Gastrocnemius medialis (tissue), 4 donors: Measurements from ENCODE around the gene MRPL22. TPM values are rescaled to one million over a fixed set of nuclear protein-coding genes. Genes with fewer than 3 reads are reported as not detected.
A peak's percentile ranks its signal among the peaks of the same experiment; 100 is the strongest.

Source experiments
- ATAC-seq, 2 donors: fragments of 150-250 bp; one replicate each; pipeline ENCODE4 v1.9.1; 2016
- DNase-seq, 2 donors: peaks; one replicate each; pipeline ENCODE4 v3.0.0-alpha.2; 2019
- H3K27ac ChIP-seq, 4 donors: fragments of 200-600 bp; sonication (generic); 1 replicate in 1 of 4; 2 replicates in 3 of 4; pipeline ENCODE4 v1.5.1; 2016 to 2018; ENCODE audit warnings: mild to moderate bottlenecking in 2 of 4, moderate library complexity in 1 of 4
- H3K27me3 ChIP-seq, 3 donors: fragments of 200-600 bp; sonication (generic) in 2 of 3; 1 replicate in 1 of 3; 2 replicates in 2 of 3; pipeline versions ENCODE4 v1.5.1 to v1.6.0; 2016 to 2019; ENCODE audit warnings: mild to moderate bottlenecking in 1 of 3, moderate library complexity in 1 of 3
- H3K36me3 ChIP-seq, 2 donors: fragments of 200-600 bp; sonication (generic) in 1 of 2; one replicate each; pipeline ENCODE4 v1.5.1; 2017 to 2018
- H3K4me1 ChIP-seq, 2 donors: fragments of 200-600 bp; sonication (generic) in 1 of 2; one replicate each; pipeline ENCODE4 v1.5.1; 2016 to 2017; ENCODE audit warnings: mild to moderate bottlenecking in 2 of 2
- H3K4me3 ChIP-seq, 4 donors: fragments of 200-600 bp; sonication (generic) in 3 of 4; 1 replicate in 1 of 4; 2 replicates in 3 of 4; pipeline ENCODE4 v1.5.1; 2016 to 2019; ENCODE audit warnings: mild to moderate bottlenecking in 2 of 4
- H3K9me3 ChIP-seq, 3 donors: fragments of 200-600 bp; sonication (generic) in 2 of 3; 1 replicate in 1 of 3; 2 replicates in 2 of 3; pipeline ENCODE4 v1.5.1; 2016 to 2019
- CTCF ChIP-seq, 5 experiments: fragments of 450-650 bp in 3 of 5; fragments of 200-600 bp in 2 of 5; sonication (generic) in 2 of 5; IDR thresholded peaks in 4 of 5; conservative IDR thresholded peaks in 1 of 5; 1 replicate in 4 of 5; 2 replicates in 1 of 5; pipeline ENCODE4 v1.5.1; 2016 to 2019; ENCODE audit warnings: antibody characterized with exemption in 5 of 5, mild to moderate bottlenecking in 3 of 5, moderate library complexity in 3 of 5
- POLR2A ChIP-seq, 2 donors: fragments of 450-650 bp; IDR thresholded peaks; one replicate each; pipeline ENCODE4 v1.6.1; 2017; ENCODE audit warnings: antibody characterized with exemption in 2 of 2, mild to moderate bottlenecking in 2 of 2, moderate library complexity in 2 of 2
- in situ Hi-C, 4 donors: fragments of 200-750 bp; cut with MboI; loops; one replicate each; pipeline versions ENCODE4 v1.15.0 to v1.8.0; 2017; ENCODE audit warnings: low sequenced_read_pairs in 4 of 4
- intact Hi-C: fragments of 100-400 bp; cut with DNase I; formaldehyde crosslinking; loops from one replicate; pipeline ENCODE4 v1.15.1; 2023; ENCODE audit warnings: low total_unique reads
- total RNA-seq, 4 donors: library from RNA; depleted of rRNA; stranded (reverse); fragments of >200 nt; gene quantifications; one replicate each; pipeline versions ENCODE4 v1.1.0 to v1.2.3, GENCODE V29; 2016

The MRPL22 gene
- total RNA-seq, 4 donors from 2014 or later, result 13.6 to 22.5 (median 21.0) TPM

GRCh38 chr5:154896562-154897165, 44.2 kb upstream of the MRPL22 start:
- no peaks in the 10 kb centered on the region for H3K4me1 ChIP-seq
- DNase-seq (no peak), ATAC-seq (no peak)
- intact Hi-C loops, result loop anchor here (5.0 kb wide), 1 partner anchor 34 kb away; no protein-coding TSS in a partner anchor
- in situ Hi-C loops, result no loop called here
- TF ChIP-seq CTCF (IDR thresholded peaks at IDR 0.05 in 4 of 5, conservative IDR thresholded peaks at IDR 0.05 in 1 of 5) (no peak), POLR2A (IDR thresholded peaks at IDR 0.05) (no peak)
- no peak overlapping the region for H3K4me3 ChIP-seq
- H3K27ac ChIP-seq, result no peak overlapping the region
- H3K36me3 ChIP-seq, result peaks cover 7 to 91% of the 10 kb centered on the region in 2 donors
- no peaks in the 10 kb centered on the region for H3K27me3 ChIP-seq
- H3K9me3 ChIP-seq, result no peaks in the 10 kb centered on the region

GRCh38 chr5:154898210-154898609, 42.7 kb upstream of the MRPL22 start:
- intact Hi-C loops (loop anchor here (5.0 kb wide), 1 partner anchor 36 kb away; no protein-coding TSS in a partner anchor), in situ Hi-C loops (no loop called here)
- peak; percentile 41 to 55 for ATAC-seq
- H3K9me3 ChIP-seq, result no peaks in the 10 kb centered on the region
- DNase-seq, result peak; percentile 11 to 66
- no peaks in the 10 kb centered on the region for H3K27me3 ChIP-seq
- H3K4me3 ChIP-seq, result no peak overlapping the region
- no peaks in the 10 kb centered on the region for H3K4me1 ChIP-seq
- TF ChIP-seq CTCF (IDR thresholded peaks at IDR 0.05 in 4 of 5, conservative IDR thresholded peaks at IDR 0.05 in 1 of 5) (no peak), POLR2A (IDR thresholded peaks at IDR 0.05) (no peak)
- H3K27ac ChIP-seq, result peak overlapping the region in 3 of 4 donors; percentile 40 to 63 (median 58)
- H3K36me3 ChIP-seq, result peaks cover 8 to 94% of the 10 kb centered on the region in 2 donors

- H3K27ac ChIP-seq, result peak overlapping the region; percentile 40 to 67 (median 54)
- intact Hi-C loops (loop anchor here (5.0 kb wide), 1 partner anchor 37 kb away; no protein-coding TSS in a partner anchor), in situ Hi-C loops (no loop called here)
- no peaks in the 10 kb centered on the region for H3K4me1 ChIP-seq
- H3K4me3 ChIP-seq, result no peak overlapping the region
- TF ChIP-seq CTCF (IDR thresholded peaks at IDR 0.05 in 4 of 5, conservative IDR thresholded peaks at IDR 0.05 in 1 of 5), result no peak
- TF ChIP-seq POLR2A (IDR thresholded peaks at IDR 0.05), result no peak
- H3K36me3 ChIP-seq, result peaks cover 10 to 91% of the 10 kb centered on the region in 2 donors
- no peaks in the 10 kb centered on the region for H3K27me3 ChIP-seq
- no peaks in the 10 kb centered on the region for H3K9me3 ChIP-seq
- DNase-seq (peak; percentile 20 to 61), ATAC-seq (peak; percentile 57 to 65)
Observed at GRCh38 chr5:154899151-154899816, 41.6 kb upstream of the MRPL22 start.

- H3K36me3 ChIP-seq, result peaks cover 10 to 90% of the 10 kb centered on the region in 2 donors
- H3K9me3 ChIP-seq, result no peaks in the 10 kb centered on the region
- no peaks in the 10 kb centered on the region for H3K4me1 ChIP-seq
- ATAC-seq (no peak), DNase-seq (no peak)
- intact Hi-C loops, result no loop called here
- H3K27me3 ChIP-seq, result no peaks in the 10 kb centered on the region
- H3K4me3 ChIP-seq, result no peak overlapping the region
- peak overlapping the region in 3 of 4 donors; percentile 33 to 67 (median 58) for H3K27ac ChIP-seq
- in situ Hi-C loops, result no loop called here
- TF ChIP-seq POLR2A (IDR thresholded peaks at IDR 0.05) (no peak), CTCF (IDR thresholded peaks at IDR 0.05 in 4 of 5, conservative IDR thresholded peaks at IDR 0.05 in 1 of 5) (no peak)
Observed at GRCh38 chr5:154900066-154900465, 40.8 kb upstream of the MRPL22 start.
